Measurements from ENCODE around the gene MTNR1B. TPM values are rescaled to one million over a fixed set of nuclear protein-coding genes. Genes with fewer than 3 reads are reported as not detected.

MTNR1B gene
- total RNA-seq, 6 donors from 2014 or later: not detected

DNA sequence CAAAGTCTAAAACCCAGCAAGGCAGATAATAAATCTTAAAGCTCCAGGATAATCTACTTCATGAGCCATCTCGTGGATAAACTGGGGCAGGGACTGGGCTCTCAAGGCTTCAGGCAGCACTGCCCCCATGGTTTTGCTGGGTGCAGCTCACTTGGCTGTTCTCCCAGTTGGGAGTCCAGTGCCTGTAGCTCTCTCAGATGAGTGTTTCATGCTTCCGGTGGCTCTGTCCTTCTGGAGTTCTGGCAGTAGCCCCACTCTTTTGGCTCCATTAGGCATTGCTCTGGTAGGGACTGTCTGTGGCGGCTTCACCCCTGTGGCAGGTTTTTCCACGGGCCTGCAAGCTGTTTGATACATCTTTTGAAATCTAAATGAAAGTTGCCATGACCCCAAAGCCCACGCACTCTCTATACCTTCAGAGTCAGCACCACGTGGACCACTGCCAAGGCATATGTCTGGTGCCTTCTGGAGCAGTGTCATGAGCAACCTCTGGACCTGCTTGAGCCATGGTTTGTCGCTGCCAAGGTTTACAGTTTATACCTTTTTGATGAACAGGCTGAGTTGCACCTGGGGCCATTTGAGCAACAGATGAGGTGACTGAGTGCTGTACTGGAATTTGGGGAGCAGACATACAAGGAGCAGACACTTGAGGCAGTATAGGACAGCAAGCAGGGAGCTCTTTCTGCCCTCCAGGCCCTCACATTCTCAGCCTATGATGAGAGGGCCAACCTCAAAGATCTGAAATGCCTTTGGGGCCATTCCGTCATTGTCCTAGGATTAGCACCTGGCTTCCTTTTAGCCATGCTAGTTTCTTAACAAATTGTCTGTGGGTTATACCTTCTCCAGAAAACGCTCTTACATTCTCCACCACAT lies 48.6 kb downstream of the MTNR1B start:
- TF ChIP-seq EP300 (IDR thresholded peaks at IDR 0.05) (no peak), POLR2AphosphoS5 (IDR thresholded peaks at IDR 0.05) (no peak), CTCF (IDR thresholded peaks at IDR 0.05) (no peak), POLR2A (IDR thresholded peaks at IDR 0.05) (no peak)
- no peaks in the 10 kb centered on the region for H3K9me3 ChIP-seq
- H3K4me1 ChIP-seq: no peaks in the 10 kb centered on the region
- H3K4me3 ChIP-seq: no peak overlapping the region
- 74 to 76% methylated on average over 4 to 9 of the region's 9 CpGs for WGBS, 2 donors
- peak in 1 of 2 donors; percentile 37 for ATAC-seq (ENCODE audit: low FRiP score in 2 of 2)
- H3K27me3 ChIP-seq: no peaks in the 10 kb centered on the region
- H3K36me3 ChIP-seq: no peaks in the 10 kb centered on the region
- H3K27ac ChIP-seq: no peak overlapping the region
- DNase-seq: no peak

GRCh38 chr11:93020248-93021046 lies 51.0 kb downstream of the MTNR1B start:
- Histone ChIP-seq H3K27ac (no peak overlapping the region), H3K4me3 (no peak overlapping the region), H3K27me3 (no peaks in the 10 kb centered on the region), H3K36me3 (no peaks in the 10 kb centered on the region), H3K9me3 (no peaks in the 10 kb centered on the region), H3K4me1 (no peaks in the 10 kb centered on the region)
- DNase-seq (no peak), ATAC-seq (ENCODE audit: low FRiP score in 2 of 2) (no peak)
- WGBS, 2 donors: 52 to 54% methylated on average over 5 of the region's 5 CpGs
- TF ChIP-seq EP300 (IDR thresholded peaks at IDR 0.05) (no peak), POLR2A (IDR thresholded peaks at IDR 0.05) (no peak), POLR2AphosphoS5 (IDR thresholded peaks at IDR 0.05) (no peak), CTCF (IDR thresholded peaks at IDR 0.05) (no peak)

- 50 to 85% methylated on average over 1 of the region's 1 CpG for WGBS, 2 donors
- Histone ChIP-seq H3K36me3 (no peaks in the 10 kb centered on the region), H3K4me1 (no peaks in the 10 kb centered on the region), H3K27me3 (no peaks in the 10 kb centered on the region), H3K9me3 (no peaks in the 10 kb centered on the region), H3K4me3 (no peak overlapping the region), H3K27ac (no peak overlapping the region)
- no peak for ATAC-seq (ENCODE audit: low FRiP score in 2 of 2)
- no peak for DNase-seq
- no peak for TF ChIP-seq POLR2AphosphoS5 (IDR thresholded peaks at IDR 0.05)
- no peak for TF ChIP-seq CTCF (IDR thresholded peaks at IDR 0.05)
- no peak for TF ChIP-seq POLR2A (IDR thresholded peaks at IDR 0.05)
- no peak for TF ChIP-seq EP300 (IDR thresholded peaks at IDR 0.05)
These were observed 54.9 kb downstream of the MTNR1B start for GRCh38 chr11:93024369-93024768.

DNA sequence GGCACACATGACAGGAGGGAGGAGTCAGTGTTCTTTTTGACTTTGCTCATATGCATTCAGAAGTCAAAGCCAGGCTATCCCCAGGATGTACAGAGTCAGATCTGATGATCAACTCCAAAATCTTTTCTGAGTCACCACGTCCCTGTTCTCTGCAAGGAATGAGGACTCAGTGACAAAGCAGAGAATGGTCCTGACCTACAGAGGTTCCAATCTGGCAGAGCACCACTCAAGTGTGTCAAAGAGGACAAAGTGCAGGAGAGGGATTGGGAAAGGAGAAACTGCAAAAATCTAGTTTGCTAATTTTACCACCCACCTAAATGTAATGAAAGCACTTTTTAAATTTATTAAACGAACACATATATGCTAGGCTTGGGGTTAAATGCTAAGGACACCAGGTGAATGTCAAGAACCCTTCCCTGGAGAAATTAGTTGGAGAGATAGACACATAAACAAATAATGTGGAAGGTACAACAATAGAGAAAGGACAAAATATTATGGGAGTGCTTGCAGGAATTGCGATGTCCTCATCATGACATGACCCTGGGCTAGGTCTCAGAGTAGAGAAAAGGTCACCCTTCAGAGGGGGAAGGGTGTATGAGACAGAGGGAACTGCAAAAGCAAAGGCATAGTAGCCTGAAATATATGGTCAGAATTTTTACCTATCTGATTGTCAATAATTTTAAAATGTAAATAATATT lies 56.3 kb downstream of the MTNR1B start:
- ATAC-seq (ENCODE audit: low FRiP score in 2 of 2) (no peak), DNase-seq (no peak)
- no peak overlapping the region for H3K27ac ChIP-seq
- no peaks in the 10 kb centered on the region for H3K36me3 ChIP-seq
- no peaks in the 10 kb centered on the region for H3K27me3 ChIP-seq
- TF ChIP-seq CTCF (IDR thresholded peaks at IDR 0.05): no peak
- TF ChIP-seq POLR2AphosphoS5 (IDR thresholded peaks at IDR 0.05): no peak
- no peak for TF ChIP-seq EP300 (IDR thresholded peaks at IDR 0.05)
- TF ChIP-seq POLR2A (IDR thresholded peaks at IDR 0.05): no peak
- no peak overlapping the region for H3K4me3 ChIP-seq
- no peaks in the 10 kb centered on the region for H3K4me1 ChIP-seq
- WGBS, 2 donors: 75 to 79% methylated on average over 3 of the region's 3 CpGs
- no peaks in the 10 kb centered on the region for H3K9me3 ChIP-seq

Data from upper lobe of left lung (tissue), 6 donors.